Panc1 (cell line): Measurements from ENCODE around the gene TOMM22. TPM values are rescaled to one million over a fixed set of nuclear protein-coding genes. Genes with fewer than 3 reads are reported as not detected.

Experiments used
- ATAC-seq: fragments of 200-7000 bp; cut with Tn5 transposase; 2 replicates; pipeline ENCODE4 v1.9.1; 2020; ENCODE audit warnings: mild to moderate bottlenecking, moderate library complexity
- BruUV-seq: library from RNA; stranded (reverse); fragments of 400-500 nt; replicated peaks from 2 replicates; lab custom pipeline; 2021; lab: Mats Ljungman, UMichigan
- CTCF ChIA-PET: fragments of 300-600 bp; sonication (Branson Sonifier 250); formaldehyde crosslinking; loops from one replicate; lab custom pipeline; 2022; ENCODE audit warnings: antibody characterized with exemption; lab: Charles Lee
- POLR2A ChIA-PET: fragments of 300-600 bp; sonication (Branson Sonifier 250); formaldehyde crosslinking; loops from one replicate; lab custom pipeline; 2022; ENCODE audit warnings: antibody characterized with exemption; lab: Charles Lee
- DNase-seq: peaks from one replicate; pipeline ENCODE4 v3.0.0-alpha.2; 2010; ENCODE audit warnings: low read depth, low spot score
- H3K27ac ChIP-seq: 2 replicates; pipeline ENCODE4 v1.5.1; 2011; ENCODE audit warnings: mild to moderate bottlenecking, low read length, inconsistent platforms
- H3K27me3 ChIP-seq: fragments of 200-500 bp; sonication (Bioruptor generic); 2 replicates; pipeline ENCODE4 v1.6.0; 2014; ENCODE audit warnings: low read length, inconsistent platforms; ENCODE audit not compliant: control insufficient read depth, insufficient read depth
- H3K36me3 ChIP-seq: fragments of 200-500 bp; sonication (Bioruptor generic); 2 replicates; pipeline ENCODE4 v1.5.1; 2014; ENCODE audit warnings: inconsistent platforms, mild to moderate bottlenecking, low read length, moderate library complexity; ENCODE audit not compliant: control insufficient read depth, insufficient read depth
- H3K4me1 ChIP-seq: 2 replicates; pipeline ENCODE4 v1.5.1; 2011; ENCODE audit warnings: inconsistent platforms, mild to moderate bottlenecking, low read length, moderate library complexity; ENCODE audit not compliant: control insufficient read depth, insufficient read depth
- H3K4me3 ChIP-seq, 2 experiments: 2 replicates each; pipeline ENCODE4 v1.5.1; 2011 to 2012; ENCODE audit warnings: low read depth in 2 of 2, low read length in 2 of 2, mild to moderate bottlenecking in 2 of 2, inconsistent platforms in 1 of 2, moderate library complexity in 1 of 2
- H3K9me3 ChIP-seq: fragments of 200-500 bp; sonication (Bioruptor generic); 2 replicates; pipeline ENCODE4 v1.5.1; 2014; ENCODE audit warnings: low read depth, mild to moderate bottlenecking, inconsistent platforms, low read length, moderate library complexity; ENCODE audit not compliant: control insufficient read depth, insufficient read depth
- POLR2AphosphoS5 ChIP-seq: IDR thresholded peaks from 2 replicates; pipeline ENCODE4 v1.6.1; 2012; ENCODE audit warnings: mild to moderate bottlenecking, low read depth, low read length, moderate library complexity
- SIN3A ChIP-seq: IDR thresholded peaks from 2 replicates; pipeline ENCODE4 v1.6.1; 2012; ENCODE audit warnings: low read depth, mild to moderate bottlenecking, low read length, moderate library complexity, borderline replicate concordance; ENCODE audit not compliant: insufficient read depth
- TCF7L2 ChIP-seq: IDR thresholded peaks from 2 replicates; pipeline ENCODE4 v1.6.1; 2011; ENCODE audit warnings: mild to moderate bottlenecking, low read depth, low read length, inconsistent platforms
- in situ Hi-C: cut with HindIII; loops from 2 replicates; pipeline ENCODE4 v1.10.0; 2016; ENCODE audit warnings: low sequenced_read_pairs, low pct_unique_long_range_greater_than_20kb
- intact Hi-C: fragments of 100-400 bp; cut with micrococcal nuclease; formaldehyde crosslinking; loops from one replicate; pipeline ENCODE4 v1.10.0; 2022; ENCODE audit not compliant: unreplicated experiment
- total RNA-seq: library from RNA; stranded (reverse); gene quantifications from one replicate; pipeline ENCODE4 v1.2.1, GENCODE V29; 2021; ENCODE audit not compliant: unreplicated experiment
- TF ChIP-seq, protein P1 (sequence below): fragments of 450-650 bp; IDR thresholded peaks from 2 replicates; pipeline ENCODE4 v1.5.1; 2017; ENCODE audit warnings: mild to moderate bottlenecking
- TF ChIP-seq, protein P2 (sequence below), 2 experiments: IDR thresholded peaks; 2 replicates each; pipeline ENCODE4 v1.6.1; 2011 to 2012; ENCODE audit warnings: low read depth in 2 of 2, control low read depth in 1 of 2, low read length in 1 of 2, mild to moderate bottlenecking in 1 of 2, moderate library complexity in 1 of 2; ENCODE audit not compliant: insufficient read depth in 1 of 2

TOMM22 gene
- total RNA-seq, 1 experiment from 2014 or later: 111 TPM

DNA sequence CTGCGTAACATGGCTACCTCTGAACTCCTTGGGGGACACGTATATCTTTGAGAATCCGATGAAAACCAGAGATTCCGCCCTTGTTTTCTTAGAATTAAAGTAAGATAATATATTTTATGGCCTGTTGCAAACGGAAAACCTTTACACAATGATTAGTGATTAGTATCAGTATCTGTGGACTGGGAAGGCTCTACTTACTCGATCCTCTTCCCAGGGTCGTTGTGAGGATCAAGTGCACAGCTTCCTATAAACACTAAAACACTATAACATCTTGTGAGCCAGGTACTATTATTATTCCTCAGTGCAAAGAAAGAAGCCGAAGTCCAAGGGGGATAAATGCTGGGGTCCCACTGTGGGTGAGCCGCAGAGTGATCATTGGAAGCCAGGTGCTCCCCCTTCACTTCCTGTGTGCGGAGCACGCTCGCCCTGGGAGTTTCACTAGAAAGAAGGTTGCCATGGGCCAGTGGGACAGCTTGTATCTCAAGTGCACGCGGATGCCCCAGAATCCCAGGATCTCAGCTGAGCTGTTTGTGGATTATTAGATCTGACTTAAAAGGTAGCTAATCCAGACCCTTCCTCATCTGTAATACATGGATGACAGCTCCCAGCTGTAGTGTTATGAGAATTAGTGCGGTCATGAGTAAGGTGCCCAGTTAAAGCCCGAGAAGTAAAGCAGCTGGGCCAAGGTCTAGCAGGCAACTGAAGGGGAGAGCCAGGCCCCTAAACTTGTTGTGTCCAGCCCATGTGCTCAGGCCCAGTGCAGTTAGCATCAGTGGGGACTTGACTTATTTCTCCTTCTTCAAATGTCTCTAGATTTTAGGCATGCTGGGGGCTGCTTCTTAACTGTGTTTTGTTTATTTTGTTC is 24.5 kb upstream of the TOMM22 start:
- no peaks in the 10 kb centered on the region for H3K27me3 ChIP-seq
- H3K36me3 ChIP-seq: peaks cover 4% of the 10 kb centered on the region; the same call in 1 of the 2 replicates
- CTCF ChIA-PET: interaction anchor here (0.6 kb wide), 1 partner anchor 21 kb away, joined by 10 read pairs; no protein-coding TSS in a partner anchor
- H3K27ac ChIP-seq: peak overlapping the region; percentile 91
- in situ Hi-C loops (no loop called here), intact Hi-C loops (no loop called here)
- peak overlapping the region; percentile 76 to 77 for H3K4me3 ChIP-seq
- no peaks in the 10 kb centered on the region; the same call in 1 of the 2 replicates for H3K4me1 ChIP-seq
- DNase-seq (no peak), ATAC-seq (no peak)
- no TSS peak for BruUV-seq
- no peaks in the 10 kb centered on the region for H3K9me3 ChIP-seq
- POLR2A ChIA-PET: interaction anchor here (0.8 to 1.5 kb wide), 2 partner anchors 14 to 24 kb away, joined by 3 read pairs; partner anchors contain the start of gene TOMM22
- TF ChIP-seq TCF7L2: no peak

DNA sequence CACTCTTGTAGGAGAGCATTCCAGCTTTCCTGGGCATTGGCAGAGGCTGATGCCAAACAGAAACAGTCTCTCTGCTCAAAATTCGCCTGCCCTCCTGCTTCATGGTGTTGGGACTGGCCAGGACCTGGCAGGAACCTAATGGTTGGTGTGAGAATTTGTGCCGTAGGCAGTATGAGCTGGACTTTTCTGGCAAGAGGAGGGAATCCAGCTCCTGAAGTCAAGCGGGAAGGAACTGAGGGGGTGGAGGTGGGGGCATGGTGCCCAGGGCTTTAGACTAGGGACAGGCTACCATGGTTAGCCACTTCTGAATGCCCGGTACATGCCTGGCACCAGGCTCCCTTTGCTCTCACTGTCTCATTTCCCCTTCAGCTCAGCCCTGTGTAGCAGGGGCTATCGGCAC is 6.9 kb upstream of the TOMM22 start:
- intact Hi-C loops: no loop called here
- in situ Hi-C loops: no loop called here
- TF ChIP-seq TCF7L2: no peak
- DNase-seq (no peak), ATAC-seq (no peak)
- ChIA-PET CTCF (no interaction called here), POLR2A (no interaction called here)
- no peaks in the 10 kb centered on the region for H3K9me3 ChIP-seq
- no peaks in the 10 kb centered on the region for H3K4me1 ChIP-seq
- H3K27ac ChIP-seq: no peak overlapping the region
- no peaks in the 10 kb centered on the region for H3K36me3 ChIP-seq
- no peak overlapping the region for H3K4me3 ChIP-seq
- no peaks in the 10 kb centered on the region for H3K27me3 ChIP-seq
- BruUV-seq: no TSS peak

DNA sequence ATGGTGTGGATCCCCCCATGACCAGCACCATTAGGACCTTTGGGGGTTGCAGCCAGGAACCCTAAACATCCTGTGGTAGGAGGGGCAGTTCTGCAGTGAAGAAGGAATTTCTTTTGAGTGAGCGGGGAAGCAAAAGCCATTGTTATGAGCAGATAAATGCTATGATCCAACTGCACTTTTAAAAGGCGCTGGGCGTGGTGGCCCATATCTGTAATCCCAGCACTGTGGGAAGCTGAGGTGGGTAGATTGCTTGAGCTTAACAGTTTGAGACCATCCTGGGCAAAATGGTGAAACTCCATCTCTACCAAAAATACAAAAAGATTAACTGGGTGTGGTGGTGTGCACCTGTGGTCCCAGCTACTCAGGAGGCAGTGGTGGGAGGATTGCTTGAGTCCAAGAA is 5.9 kb upstream of the TOMM22 start:
- TF ChIP-seq POLR2AphosphoS5 (no peak), SIN3A (no peak), TCF7L2 (no peak)
- TF ChIP-seq, protein P1, sequence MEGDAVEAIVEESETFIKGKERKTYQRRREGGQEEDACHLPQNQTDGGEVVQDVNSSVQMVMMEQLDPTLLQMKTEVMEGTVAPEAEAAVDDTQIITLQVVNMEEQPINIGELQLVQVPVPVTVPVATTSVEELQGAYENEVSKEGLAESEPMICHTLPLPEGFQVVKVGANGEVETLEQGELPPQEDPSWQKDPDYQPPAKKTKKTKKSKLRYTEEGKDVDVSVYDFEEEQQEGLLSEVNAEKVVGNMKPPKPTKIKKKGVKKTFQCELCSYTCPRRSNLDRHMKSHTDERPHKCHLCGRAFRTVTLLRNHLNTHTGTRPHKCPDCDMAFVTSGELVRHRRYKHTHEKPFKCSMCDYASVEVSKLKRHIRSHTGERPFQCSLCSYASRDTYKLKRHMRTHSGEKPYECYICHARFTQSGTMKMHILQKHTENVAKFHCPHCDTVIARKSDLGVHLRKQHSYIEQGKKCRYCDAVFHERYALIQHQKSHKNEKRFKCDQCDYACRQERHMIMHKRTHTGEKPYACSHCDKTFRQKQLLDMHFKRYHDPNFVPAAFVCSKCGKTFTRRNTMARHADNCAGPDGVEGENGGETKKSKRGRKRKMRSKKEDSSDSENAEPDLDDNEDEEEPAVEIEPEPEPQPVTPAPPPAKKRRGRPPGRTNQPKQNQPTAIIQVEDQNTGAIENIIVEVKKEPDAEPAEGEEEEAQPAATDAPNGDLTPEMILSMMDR: no peak
- TF ChIP-seq, protein P2, sequence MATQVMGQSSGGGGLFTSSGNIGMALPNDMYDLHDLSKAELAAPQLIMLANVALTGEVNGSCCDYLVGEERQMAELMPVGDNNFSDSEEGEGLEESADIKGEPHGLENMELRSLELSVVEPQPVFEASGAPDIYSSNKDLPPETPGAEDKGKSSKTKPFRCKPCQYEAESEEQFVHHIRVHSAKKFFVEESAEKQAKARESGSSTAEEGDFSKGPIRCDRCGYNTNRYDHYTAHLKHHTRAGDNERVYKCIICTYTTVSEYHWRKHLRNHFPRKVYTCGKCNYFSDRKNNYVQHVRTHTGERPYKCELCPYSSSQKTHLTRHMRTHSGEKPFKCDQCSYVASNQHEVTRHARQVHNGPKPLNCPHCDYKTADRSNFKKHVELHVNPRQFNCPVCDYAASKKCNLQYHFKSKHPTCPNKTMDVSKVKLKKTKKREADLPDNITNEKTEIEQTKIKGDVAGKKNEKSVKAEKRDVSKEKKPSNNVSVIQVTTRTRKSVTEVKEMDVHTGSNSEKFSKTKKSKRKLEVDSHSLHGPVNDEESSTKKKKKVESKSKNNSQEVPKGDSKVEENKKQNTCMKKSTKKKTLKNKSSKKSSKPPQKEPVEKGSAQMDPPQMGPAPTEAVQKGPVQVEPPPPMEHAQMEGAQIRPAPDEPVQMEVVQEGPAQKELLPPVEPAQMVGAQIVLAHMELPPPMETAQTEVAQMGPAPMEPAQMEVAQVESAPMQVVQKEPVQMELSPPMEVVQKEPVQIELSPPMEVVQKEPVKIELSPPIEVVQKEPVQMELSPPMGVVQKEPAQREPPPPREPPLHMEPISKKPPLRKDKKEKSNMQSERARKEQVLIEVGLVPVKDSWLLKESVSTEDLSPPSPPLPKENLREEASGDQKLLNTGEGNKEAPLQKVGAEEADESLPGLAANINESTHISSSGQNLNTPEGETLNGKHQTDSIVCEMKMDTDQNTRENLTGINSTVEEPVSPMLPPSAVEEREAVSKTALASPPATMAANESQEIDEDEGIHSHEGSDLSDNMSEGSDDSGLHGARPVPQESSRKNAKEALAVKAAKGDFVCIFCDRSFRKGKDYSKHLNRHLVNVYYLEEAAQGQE (IDR thresholded peaks at IDR 0.05; ENCODE audit: insufficient read depth in 1 of 2, low read depth in 2 of 2, low read length in 1 of 2): no peak
- no peak overlapping the region for H3K27ac ChIP-seq
- no peaks in the 10 kb centered on the region for H3K4me1 ChIP-seq
- BruUV-seq: no TSS peak
- intact Hi-C loops (no loop called here), in situ Hi-C loops (no loop called here)
- ChIA-PET CTCF (no interaction called here), POLR2A (no interaction called here)
- DNase-seq (no peak), ATAC-seq (no peak)
- H3K4me3 ChIP-seq: no peak overlapping the region
- no peaks in the 10 kb centered on the region for H3K27me3 ChIP-seq
- no peaks in the 10 kb centered on the region for H3K9me3 ChIP-seq
- no peaks in the 10 kb centered on the region for H3K36me3 ChIP-seq
